A549 (cell line): ENCODE measurements around the gene JAKMIP2. TPM values are rescaled to one million over a fixed set of nuclear protein-coding genes. Genes with fewer than 3 reads are reported as not detected.

Experiments
- ATAC-seq, 2 experiments: fragments of 200-7000 bp in 1 of 2; fragments of >200 bp in 1 of 2; cut with Nextera tagmentation in 1 of 2; cut with Tn5 transposase in 1 of 2; 3 replicates each; pipeline versions ENCODE4 v1.8.0 to v1.9.1; 2018 to 2020; ENCODE audit warnings: mild to moderate bottlenecking in 1 of 2, moderate library complexity in 1 of 2
- CTCF ChIA-PET: fragments of 300-600 bp; sonication (Branson Sonifier 250); formaldehyde crosslinking; extraction: SDS; loops from one replicate; lab custom pipeline; 2021; ENCODE audit warnings: antibody characterized with exemption, inconsistent platforms; lab: Yijun Ruan, JAX
- POLR2A ChIA-PET: fragments of 350-600 bp; formaldehyde crosslinking; extraction: SDS; loops from one replicate; lab custom pipeline; 2021; ENCODE audit warnings: antibody characterized with exemption, inconsistent platforms; lab: Yijun Ruan, JAX
- DNase-seq, 2 experiments: peaks; one replicate each; pipeline versions ENCODE4 v3.0.0 to v3.0.0-alpha.2; 2011 to 2016; ENCODE audit warnings: low read depth in 1 of 2, low spot score in 1 of 2
- FAIRE-seq: peaks from 2 replicates; lab custom pipeline; 2011; peaks lifted over from hg19 to GRCh38; lab: Jason Lieb, UNC
- H3K27ac ChIP-seq, 2 experiments: fragments of >200 bp; sonication (Bioruptor Twin); formaldehyde crosslinking; 3 replicates each; pipeline ENCODE4 v1.5.1; 2016 to 2017
- H3K4me1 ChIP-seq: fragments of >200 bp; sonication (Bioruptor Twin); formaldehyde crosslinking; 3 replicates; pipeline ENCODE4 v1.6.1; 2016
- H3K4me2 ChIP-seq: fragments of >200 bp; sonication (Bioruptor Twin); formaldehyde crosslinking; 3 replicates; pipeline ENCODE4 v1.6.1; 2016
- H3K4me3 ChIP-seq: fragments of >200 bp; sonication (Bioruptor Twin); formaldehyde crosslinking; 3 replicates; pipeline ENCODE4 v1.5.1; 2016
- H3K9me3 ChIP-seq: fragments of >200 bp; sonication (Bioruptor Twin); formaldehyde crosslinking; 3 replicates; pipeline ENCODE4 v1.6.1; 2016
- ATOH8 ChIP-seq: fragments of 250-450 bp; sonication (Bioruptor Pico); IDR thresholded peaks from 2 replicates; pipeline ENCODE4 v1.5.0; 2020; ENCODE audit warnings: low read depth, mild to moderate bottlenecking, moderate library complexity
- BCL3 ChIP-seq: fragments of >200 bp; sonication (Bioruptor Twin); formaldehyde crosslinking; IDR thresholded peaks from 3 replicates; pipeline ENCODE4 v1.6.1; 2016
- EP300 ChIP-seq, 2 experiments: fragments of >200 bp; sonication (Bioruptor Twin); formaldehyde crosslinking; IDR thresholded peaks; 2 replicates in 1 of 2; 3 replicates in 1 of 2; pipeline ENCODE4 v1.6.1; 2016 to 2017
- FOSB ChIP-seq: fragments of 250-450 bp; sonication (Bioruptor Pico); IDR thresholded peaks from 2 replicates; pipeline ENCODE4 v1.5.0; 2020; ENCODE audit warnings: mild to moderate bottlenecking, moderate library complexity
- FOSL2 ChIP-seq, 2 experiments: fragments of 450-650 bp in 1 of 2; fragments of >200 bp in 1 of 2; sonication (Bioruptor Twin) in 1 of 2; formaldehyde crosslinking; IDR thresholded peaks; 2 replicates each; pipeline versions ENCODE4 v1.5.0 to v1.6.1; 2016 to 2020; ENCODE audit warnings: mild to moderate bottlenecking in 1 of 2, moderate library complexity in 1 of 2
- GATA3 ChIP-seq: IDR thresholded peaks from 2 replicates; pipeline ENCODE4 v1.6.1; 2012; ENCODE audit warnings: borderline replicate concordance
- HDAC2 ChIP-seq: fragments of 200-600 bp; sonication (generic); IDR thresholded peaks from 2 replicates; pipeline ENCODE4 v1.6.1; 2016
- HOXA7 ChIP-seq: fragments of 250-450 bp; sonication (Bioruptor Pico); IDR thresholded peaks from 2 replicates; pipeline ENCODE4 v1.5.0; 2020; ENCODE audit warnings: mild to moderate bottlenecking, moderate library complexity
- HOXB13 ChIP-seq: fragments of 250-450 bp; sonication (Bioruptor Pico); IDR thresholded peaks from 2 replicates; pipeline ENCODE4 v1.5.0; 2020; ENCODE audit warnings: low read depth, mild to moderate bottlenecking, moderate library complexity
- HOXB5 ChIP-seq: fragments of 250-450 bp; sonication (Bioruptor Pico); IDR thresholded peaks from 2 replicates; pipeline ENCODE4 v1.5.0; 2020; ENCODE audit warnings: mild to moderate bottlenecking, moderate library complexity
- JUN ChIP-seq, 2 experiments: fragments of >200 bp; sonication (Bioruptor Twin); formaldehyde crosslinking; IDR thresholded peaks; 2 replicates in 1 of 2; 3 replicates in 1 of 2; pipeline ENCODE4 v1.6.1; 2016 to 2017
- MAX ChIP-seq: IDR thresholded peaks from 2 replicates; pipeline ENCODE4 v1.6.1; 2012
- MAZ ChIP-seq: fragments of 150-350 bp; IDR thresholded peaks from 2 replicates; pipeline ENCODE4 v1.6.1; 2014; ENCODE audit warnings: antibody characterized with exemption, low read depth, low read length, borderline replicate concordance
- MYC ChIP-seq: IDR thresholded peaks from 2 replicates; pipeline ENCODE4 v1.6.1; 2012; ENCODE audit warnings: mild to moderate bottlenecking, inconsistent platforms, low read length, improper control_type of control experiment, borderline replicate concordance
- NFE2L2 ChIP-seq: fragments of 150-350 bp; conservative IDR thresholded peaks from 2 replicates; pipeline ENCODE4 v1.6.1; 2014; ENCODE audit warnings: low read length
- NPAS2 ChIP-seq: fragments of 250-450 bp; sonication (Bioruptor Pico); IDR thresholded peaks from 2 replicates; pipeline ENCODE4 v1.8.0; 2022; ENCODE audit warnings: mild to moderate bottlenecking, moderate library complexity, borderline replicate concordance
- NR3C1 ChIP-seq: fragments of >200 bp; sonication (Bioruptor Twin); formaldehyde crosslinking; IDR thresholded peaks from 3 replicates; pipeline ENCODE4 v1.6.1; 2017
- POLR2A ChIP-seq: IDR thresholded peaks from 2 replicates; pipeline ENCODE4 v1.6.1; 2012; ENCODE audit warnings: mild to moderate bottlenecking, low read length
- RAD21 ChIP-seq, 2 experiments: fragments of >200 bp in 1 of 2; sonication (Bioruptor Twin) in 1 of 2; formaldehyde crosslinking in 1 of 2; IDR thresholded peaks in 1 of 2; conservative IDR thresholded peaks in 1 of 2; 2 replicates in 1 of 2; 3 replicates in 1 of 2; pipeline ENCODE4 v1.6.1; 2012 to 2018; ENCODE audit warnings: inconsistent platforms in 1 of 2
- RCOR1 ChIP-seq: fragments of 150-350 bp; IDR thresholded peaks from 2 replicates; pipeline ENCODE4 v1.6.1; 2014; ENCODE audit warnings: antibody characterized with exemption, low read length, low read depth
- RFX5 ChIP-seq: fragments of 450-650 bp; IDR thresholded peaks from 2 replicates; pipeline ENCODE4 v1.7.1; 2014; ENCODE audit warnings: antibody characterized with exemption, mild to moderate bottlenecking, moderate library complexity
- SMC3 ChIP-seq: fragments of >200 bp; sonication (Bioruptor Twin); formaldehyde crosslinking; IDR thresholded peaks from 3 replicates; pipeline ENCODE4 v1.6.1; 2018; ENCODE audit warnings: inconsistent platforms
- SREBF2 ChIP-seq: fragments of 450-650 bp; IDR thresholded peaks from 2 replicates; pipeline ENCODE4 v1.6.1; 2014; ENCODE audit warnings: mild to moderate bottlenecking, moderate library complexity
- ZFP36 ChIP-seq: fragments of 450-650 bp; IDR thresholded peaks from 2 replicates; pipeline ENCODE4 v1.6.1; 2014; ENCODE audit warnings: borderline replicate concordance; ENCODE audit not compliant: partially characterized antibody
- whole genome bisulfite sequencing: methylation state at CpG from one replicate; pipeline ENCODE4 v1.1.6; 2017; ENCODE audit errors: missing lambda C conversion rate; 5-methylcytosine and 5-hydroxymethylcytosine counted together
- polyA plus RNA-seq, 4 experiments: library from polyadenylated mRNA; depleted of rRNA in 3 of 4; stranded (reverse); fragments of >200 nt; fragmentation: RNase III in 1 of 4; extraction: RNeasy Plus Mini Kit Qiagen cat#74134 plus additional on column Dnase treatment in 1 of 4; gene quantifications; 2 replicates in 3 of 4; 3 replicates in 1 of 4; pipeline ENCODE4 v1.2.3, GENCODE V29; 2011 to 2017

Gene JAKMIP2
- polyA plus RNA-seq, 2 of the 4 experiments (the other 2 are of a cell fraction) = 0.01 TPM; not detected in 1

GRCh38 chr5:147693233-147693632 is 89.3 kb downstream of the JAKMIP2 start:
- no peak for FAIRE-seq

GRCh38 chr5:147691130-147691529 is 91.4 kb downstream of the JAKMIP2 start:
- 34% methylated on average over 3 of the region's 3 CpGs for WGBS
- no peak for FAIRE-seq
- no peaks in the 10 kb centered on the region; the same call in 2 of the 3 replicates for H3K9me3 ChIP-seq
- H3K4me3 ChIP-seq = no peak overlapping the region
- TF ChIP-seq NR3C1 (no peak), JUN (IDR thresholded peaks at IDR 0.05) (no peak), MYC (no peak), POLR2A (no peak), HOXB13 (CRISPR knock-in tag) (no peak), NFE2L2 (no peak), HOXA7 (CRISPR knock-in tag) (no peak), EP300 (IDR thresholded peaks at IDR 0.05) (no peak), RCOR1 (no peak), RFX5 (no peak), ZFP36 (no peak), HDAC2 (no peak), SREBF2 (no peak), GATA3 (no peak), HOXB5 (no peak)
- DNase-seq = no peak
- POLR2A ChIA-PET = no interaction called here
- no peak for ATAC-seq
- H3K27ac ChIP-seq = no peak overlapping the region
- CTCF ChIA-PET = interaction anchor here (0.7 kb wide), 1 partner anchor 910 kb away, joined by 3 read pairs; no protein-coding TSS in a partner anchor
- no peak overlapping the region for H3K4me2 ChIP-seq
- no peaks in the 10 kb centered on the region for H3K4me1 ChIP-seq

More at GRCh38 chr5:147693233-147693632, 89.3 kb downstream of the JAKMIP2 start:
- ATAC-seq = no peak
- H3K4me3 ChIP-seq = no peak overlapping the region
- DNase-seq = no peak
- ChIA-PET CTCF (interaction anchor here (0.8 to 1.3 kb wide), 2 partner anchors 66 to 130 kb away, joined by 3 to 4 read pairs; no protein-coding TSS in a partner anchor), POLR2A (no interaction called here)
- WGBS = 21% methylated on average over 1 of the region's 1 CpG
- no peak overlapping the region for H3K4me2 ChIP-seq
- H3K27ac ChIP-seq = no peak overlapping the region
- no peaks in the 10 kb centered on the region for H3K4me1 ChIP-seq
- no peak for TF ChIP-seq NPAS2
- TF ChIP-seq MAX = no peak
- TF ChIP-seq JUN (IDR thresholded peaks at IDR 0.05) = no peak
- TF ChIP-seq SMC3 = no peak
- no peak for TF ChIP-seq HOXB13 (CRISPR knock-in tag)
- no peak for TF ChIP-seq RFX5
- TF ChIP-seq BCL3 = no peak
- TF ChIP-seq NR3C1 = no peak
- no peak for TF ChIP-seq POLR2A
- no peak for TF ChIP-seq NFE2L2
- TF ChIP-seq ATOH8 (CRISPR knock-in tag) = no peak
- no peak for TF ChIP-seq MAZ
- TF ChIP-seq FOSB (CRISPR knock-in tag) = no peak
- H3K9me3 ChIP-seq = no peaks in the 10 kb centered on the region; the same call in 2 of the 3 replicates

- FAIRE-seq (no peak), DNase-seq (peak in 1 of 2 experiments; percentile 13), ATAC-seq (peak in 1 of 2 experiments; percentile 55; a peak in 2 of 6 replicates)
- H3K9me3 ChIP-seq = no peaks in the 10 kb centered on the region
- H3K4me2 ChIP-seq = no peak overlapping the region
- TF ChIP-seq FOSL2 (IDR thresholded peaks at IDR 0.05) (no peak), FOSL2 (CRISPR knock-in tag; IDR thresholded peaks at IDR 0.05) (no peak), RAD21 (conservative IDR thresholded peaks at IDR 0.05 in 1 of 2, IDR thresholded peaks at IDR 0.05 in 1 of 2) (peak in 1 of 2 experiments; percentile 30; a peak in 1 of 5 replicates)
- no peak overlapping the region for H3K27ac ChIP-seq
- no peaks in the 10 kb centered on the region for H3K4me1 ChIP-seq
- POLR2A ChIA-PET = no interaction called here
- CTCF ChIA-PET = no interaction called here
- WGBS = 11% methylated on average over 2 of the region's 2 CpGs
- no peak overlapping the region for H3K4me3 ChIP-seq
Measured at GRCh38 chr5:147690595-147690994, 91.9 kb downstream of the JAKMIP2 start.
